Activated T-cell treated with anti-CD3 and anti-CD28 coated beads for 1 hour (primary cell): ENCODE data around the gene PLEKHA6.
"Not testable (repeated sequence)": the region's sequence is repeated elsewhere in the genome, so short reads cannot be mapped to it uniquely, and the experiment has no call there.

Source experiments
- DNase-seq: peaks from one replicate; pipeline ENCODE4 v3.0.0-alpha.2; 2020; ENCODE audit warnings: low read depth

Gene PLEKHA6

DNA sequence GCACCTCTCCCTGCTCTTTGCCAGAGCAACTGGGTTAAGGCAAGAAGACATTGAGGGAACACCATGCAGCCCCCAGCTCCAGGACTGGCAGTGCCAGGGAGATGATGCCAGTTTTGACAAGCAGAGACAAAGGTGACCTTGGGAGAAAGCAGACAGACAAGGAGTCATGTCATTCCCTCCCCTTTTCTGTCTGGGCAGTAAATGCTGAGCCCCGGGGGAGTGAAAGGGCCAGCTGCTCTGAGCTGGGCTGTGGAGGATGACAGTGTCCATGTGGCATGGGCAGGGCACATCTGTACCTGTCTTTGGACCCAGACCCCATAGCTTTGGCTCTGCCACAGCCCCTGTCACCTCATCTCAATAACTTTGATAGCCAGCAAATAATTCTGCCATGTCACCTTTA is 24.2 kb downstream of the PLEKHA6 start:
- no peak for DNase-seq

DNA sequence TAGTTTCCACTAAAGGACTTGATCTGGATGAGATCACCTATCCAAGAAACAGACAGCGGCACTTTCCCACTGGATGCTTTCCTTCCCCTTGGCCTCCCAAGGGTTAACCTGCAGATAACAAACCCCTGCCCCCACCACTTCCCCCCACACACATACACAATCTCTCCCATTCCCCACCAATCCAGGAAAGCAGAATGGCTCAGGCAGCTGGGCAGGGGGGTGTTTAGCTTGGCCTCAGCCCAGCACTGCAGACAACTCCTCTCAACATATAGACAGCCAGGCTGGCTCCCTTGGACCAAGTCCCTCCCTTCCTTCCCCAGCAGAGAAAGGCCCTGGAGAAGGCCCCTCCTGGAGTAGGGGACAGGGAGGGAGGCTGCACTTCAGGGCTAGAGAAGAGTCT is 24.6 kb downstream of the PLEKHA6 start:
- DNase-seq: no peak

GRCh38 chr1:204334455-204334854 is 25.3 kb downstream of the PLEKHA6 start:
- DNase-seq: no peak

- DNase-seq: no peak
These were observed 26.3 kb downstream of the PLEKHA6 start for GRCh38 chr1:204333427-204333826.

DNA sequence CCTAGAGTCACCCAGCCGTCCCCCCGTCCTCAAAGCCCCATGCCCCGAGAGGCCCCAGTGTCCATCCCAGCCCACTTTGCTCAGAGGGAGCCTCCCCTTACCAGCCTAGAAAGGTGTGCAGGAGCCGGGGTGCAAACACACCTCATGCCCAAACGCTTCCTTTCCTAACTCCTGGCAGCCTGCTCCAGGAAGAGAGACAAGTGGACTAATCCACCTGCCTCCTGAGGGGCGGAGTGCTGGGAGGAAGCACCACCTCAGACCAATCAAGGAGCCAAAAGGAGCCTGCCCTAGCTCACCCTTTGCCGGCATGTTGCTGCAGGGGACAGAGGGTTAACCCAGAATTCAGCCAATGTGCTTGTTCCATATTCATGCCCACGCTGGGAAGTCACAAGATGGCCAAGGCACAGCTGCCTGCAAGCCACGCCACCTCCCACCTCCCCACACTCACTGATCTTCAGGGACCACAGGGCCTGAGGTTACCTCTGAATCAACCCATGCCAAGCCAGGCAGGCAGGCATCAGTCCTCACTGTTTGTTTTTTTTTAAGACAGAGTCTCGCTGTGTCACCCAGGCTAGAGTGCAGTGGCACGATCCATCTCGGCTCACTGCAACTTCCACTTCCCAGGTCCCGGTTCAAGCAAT is 27.8 kb downstream of the PLEKHA6 start:
- DNase-seq: no peak

- no peak for DNase-seq
These were observed 28.5 kb downstream of the PLEKHA6 start for GRCh38 chr1:204331275-204331674.

DNA sequence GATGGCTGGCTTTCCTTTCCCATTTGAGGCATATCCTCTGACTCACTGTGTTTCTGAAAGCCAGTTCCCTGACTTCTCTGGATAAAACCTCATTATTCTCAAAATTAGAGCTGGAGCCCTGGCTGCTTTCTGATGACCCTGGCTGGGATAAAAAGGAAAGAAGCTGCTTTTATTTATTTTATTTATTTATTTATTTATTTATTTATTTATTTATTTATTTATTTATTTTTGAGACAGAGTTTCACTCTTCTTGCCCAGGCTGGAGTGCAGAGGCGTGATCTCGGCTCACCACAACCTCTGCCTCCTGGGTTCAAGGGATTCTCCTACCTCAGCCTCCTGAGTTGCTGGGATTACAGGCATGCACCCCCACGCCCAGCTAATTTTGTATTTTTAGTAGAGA is 31.9 kb downstream of the PLEKHA6 start:
- not testable (repeated sequence) for DNase-seq

- DNase-seq: no peak
These were observed 32.4 kb downstream of the PLEKHA6 start for GRCh38 chr1:204327359-204327758.

- no peak for DNase-seq
These were observed 32.9 kb downstream of the PLEKHA6 start for GRCh38 chr1:204326771-204327300.

- DNase-seq: no peak
These were observed 33.8 kb downstream of the PLEKHA6 start for GRCh38 chr1:204325944-204326343.

GRCh38 chr1:204323887-204324286 is 35.8 kb downstream of the PLEKHA6 start:
- no peak for DNase-seq

DNA sequence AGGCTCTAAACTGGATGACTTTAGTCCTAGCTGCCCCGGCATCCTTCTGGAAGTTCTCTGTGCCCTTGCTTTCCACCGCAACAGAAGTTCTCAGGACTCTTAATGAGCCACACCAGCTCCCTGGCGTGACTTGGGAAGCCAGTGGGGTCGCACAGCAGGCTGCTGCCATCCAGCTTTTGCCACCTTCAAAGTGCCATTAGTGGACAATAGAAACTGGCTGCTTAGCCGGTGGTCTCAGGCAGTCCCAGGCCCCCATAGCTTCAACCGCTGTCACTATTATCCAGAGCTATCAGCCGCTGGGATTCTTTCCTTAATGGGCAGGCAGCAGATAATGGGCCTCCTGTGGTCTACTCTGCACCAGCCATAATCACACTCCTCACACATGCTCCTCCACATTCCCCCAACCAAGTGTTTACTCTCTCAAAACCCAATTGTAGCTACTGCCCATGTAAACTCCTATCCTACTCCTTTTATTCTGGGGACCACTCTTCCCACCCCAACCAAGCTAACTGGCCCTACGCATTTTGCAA is 37.3 kb downstream of the PLEKHA6 start:
- DNase-seq: no peak

DNA sequence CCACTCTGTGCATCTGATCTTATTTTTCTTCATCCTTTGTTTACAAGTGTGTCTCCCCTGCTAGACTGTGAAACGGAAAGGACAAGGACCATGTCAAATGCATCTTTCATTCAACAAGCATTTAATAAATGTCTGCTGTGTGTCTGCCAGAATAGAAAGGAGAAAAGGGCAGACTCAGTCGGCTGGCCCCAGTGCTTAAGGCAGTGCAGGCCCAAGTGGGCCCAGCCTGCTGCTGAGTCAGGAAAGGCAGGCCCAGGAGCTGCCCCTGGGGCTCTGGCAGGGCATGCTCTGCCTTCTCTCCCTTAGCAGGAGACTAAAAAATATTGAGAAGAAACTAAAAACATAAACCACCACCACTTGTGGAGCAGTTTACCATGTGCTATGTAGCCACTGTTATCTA is 38.1 kb downstream of the PLEKHA6 start:
- no peak for DNase-seq

DNA sequence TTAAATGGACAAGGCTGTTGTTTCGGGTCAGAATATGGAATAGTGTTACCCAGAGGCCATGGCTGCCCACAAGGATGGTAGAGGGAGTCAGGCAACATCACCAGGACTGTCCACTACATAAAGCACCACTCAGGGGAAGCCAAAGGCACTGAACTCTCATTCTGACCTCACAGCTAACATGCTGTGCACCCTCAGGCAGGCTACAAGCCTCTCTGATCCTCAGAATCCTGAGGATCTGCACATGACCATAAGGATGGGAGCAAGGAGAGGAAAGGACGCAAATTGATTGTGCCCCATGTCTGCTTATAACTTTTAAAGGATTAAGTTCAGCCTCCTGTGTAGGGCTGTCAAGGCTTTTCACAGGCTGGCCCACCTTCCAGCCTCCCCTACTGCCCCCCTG is 38.7 kb downstream of the PLEKHA6 start:
- no peak for DNase-seq

DNA sequence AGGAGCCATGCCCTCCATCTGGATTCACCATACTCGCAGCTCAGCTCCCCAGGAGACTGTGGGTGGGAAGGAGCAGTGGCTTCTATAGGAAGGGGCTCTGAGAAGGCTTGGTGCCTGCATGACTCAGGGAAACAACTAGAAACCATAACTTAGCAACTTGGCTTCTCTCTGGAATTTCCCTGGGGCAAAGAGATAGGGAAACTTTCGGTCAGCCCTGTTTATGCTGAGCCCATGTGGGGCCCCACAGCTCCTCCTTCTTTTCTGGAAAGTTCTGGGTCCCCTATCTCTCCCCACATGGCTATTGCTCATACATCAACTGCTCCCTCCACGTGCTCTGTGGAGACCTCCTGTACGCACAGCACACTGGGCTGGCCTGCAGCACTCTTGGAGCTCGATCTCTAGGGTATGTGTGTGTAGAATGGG is 39.3 kb downstream of the PLEKHA6 start:
- DNase-seq: no peak

DNA sequence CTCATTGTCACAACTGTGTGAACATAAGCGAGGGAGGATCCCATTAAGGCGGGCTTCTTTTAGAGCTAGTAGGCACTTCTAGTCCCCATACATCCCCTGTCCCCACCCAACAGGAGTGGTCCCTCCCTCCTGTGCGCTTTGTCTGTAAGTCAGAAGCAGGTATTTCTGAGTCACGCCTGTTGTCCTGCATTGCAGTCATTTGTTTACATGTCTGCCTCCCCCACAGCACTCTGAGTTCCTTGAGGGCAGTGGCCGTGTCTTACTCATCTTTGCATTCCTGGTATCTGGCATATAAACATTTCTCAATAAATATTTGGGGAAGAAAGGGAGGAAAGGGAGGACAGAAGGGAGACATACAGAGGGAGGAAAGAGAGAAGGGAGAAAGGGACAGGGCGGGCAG is 40.3 kb downstream of the PLEKHA6 start:
- DNase-seq: no peak

GRCh38 chr1:204319027-204319426 is 40.7 kb downstream of the PLEKHA6 start:
- no peak for DNase-seq

- no peak for DNase-seq
These were observed 41.4 kb downstream of the PLEKHA6 start for GRCh38 chr1:204318324-204318723.

DNA sequence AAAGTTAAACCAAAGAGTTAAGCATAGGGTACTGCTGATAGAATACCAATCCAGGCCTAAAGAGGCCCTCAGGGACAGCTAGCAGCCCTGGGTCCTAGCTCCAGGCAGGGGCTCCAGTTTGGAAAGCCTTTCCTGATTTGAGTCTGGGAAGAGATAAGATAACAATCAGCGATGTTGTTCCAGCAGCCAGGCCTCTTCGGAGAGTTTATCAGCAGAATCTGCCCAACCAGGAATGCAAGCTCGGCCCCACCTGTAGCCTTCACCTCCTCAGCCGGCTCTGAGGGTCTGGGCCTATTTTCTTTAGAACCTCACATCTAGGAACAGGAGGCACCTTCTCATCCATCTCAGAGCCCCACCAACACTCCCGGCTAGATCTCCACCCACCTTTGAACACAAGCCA is 42.6 kb downstream of the PLEKHA6 start:
- no peak for DNase-seq

DNA sequence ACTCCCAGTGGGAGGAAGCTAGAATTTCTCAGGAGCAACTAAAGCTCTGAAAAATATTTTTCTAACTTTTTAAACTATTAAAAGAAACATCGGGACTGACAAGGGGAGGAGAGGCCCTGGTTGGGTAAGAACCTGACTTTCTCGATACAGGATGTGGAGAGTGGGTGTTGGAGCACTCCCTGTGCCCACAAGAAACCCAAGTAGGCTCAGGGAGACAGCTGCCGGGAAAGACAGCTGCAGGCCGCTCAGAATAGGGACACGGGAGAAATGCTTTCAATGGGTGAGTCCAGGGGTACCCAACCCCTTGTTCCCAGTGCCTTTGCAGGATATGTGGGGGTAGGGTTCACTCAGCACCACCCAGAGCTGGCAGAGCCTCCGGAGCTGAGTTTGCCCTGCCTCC is 43.6 kb downstream of the PLEKHA6 start:
- no peak for DNase-seq

GRCh38 chr1:204314893-204315658 is 44.7 kb downstream of the PLEKHA6 start:
- no peak for DNase-seq

- DNase-seq: no peak
These were observed 45.4 kb downstream of the PLEKHA6 start for GRCh38 chr1:204314171-204314892.

DNA sequence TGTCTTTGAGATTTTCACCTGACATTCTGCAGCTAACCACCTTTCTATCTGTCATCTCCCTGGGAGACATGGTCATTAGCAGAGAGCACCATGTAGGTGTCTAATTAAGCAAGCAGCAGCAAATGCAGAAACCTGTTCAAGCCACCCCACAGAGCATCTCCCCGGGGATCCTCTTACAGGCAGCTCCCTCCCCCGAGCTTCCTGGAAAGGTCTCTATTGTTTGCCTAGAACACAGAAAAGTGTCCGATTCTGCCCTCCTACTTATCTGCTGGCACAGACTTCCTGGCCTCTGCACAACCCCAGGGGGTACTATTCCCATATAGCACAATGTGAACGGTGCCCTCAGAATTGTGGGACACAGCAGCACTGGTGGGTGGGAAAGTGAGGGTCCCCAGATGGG is 46.1 kb downstream of the PLEKHA6 start:
- DNase-seq: no peak
